ENCODE results near the gene NRXN3.

DNA sequence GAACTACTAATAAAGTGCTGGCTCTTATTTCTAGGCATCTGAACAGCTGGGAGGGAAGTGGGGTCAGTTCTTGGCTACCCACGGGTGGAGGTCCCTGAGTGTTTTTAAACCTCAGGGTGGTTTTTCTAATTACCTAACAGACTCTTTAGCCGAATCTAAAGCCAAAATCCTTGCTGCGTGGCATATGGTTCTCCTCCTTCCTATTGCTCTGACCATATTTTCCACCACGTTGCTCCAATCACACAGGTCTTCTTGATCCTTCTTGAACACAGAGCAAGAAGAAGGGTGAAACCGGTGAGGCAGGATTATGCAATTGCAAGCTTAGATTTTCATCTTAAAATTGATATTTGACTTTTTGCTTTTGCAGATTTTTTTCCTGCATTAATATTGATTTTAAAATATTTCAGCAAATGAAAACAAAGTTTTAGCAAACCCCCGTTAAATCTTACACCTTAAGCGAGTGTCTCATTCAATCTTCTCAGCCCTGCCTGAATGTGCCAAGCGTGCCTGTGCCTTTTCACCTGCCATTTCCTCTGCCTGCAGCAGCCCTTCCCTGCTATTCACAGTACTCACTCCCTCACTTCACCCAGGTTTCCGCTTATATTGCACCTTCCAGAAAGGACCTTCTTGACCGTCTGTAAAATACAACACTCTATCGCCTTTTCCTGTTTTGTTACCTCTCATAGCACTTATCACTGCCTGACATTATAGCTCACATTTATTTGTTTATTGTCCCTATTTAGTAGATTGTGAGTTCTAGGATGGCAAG, 1535.1 kb downstream of the NRXN3 start:
- TF ChIP-seq, protein P1, sequence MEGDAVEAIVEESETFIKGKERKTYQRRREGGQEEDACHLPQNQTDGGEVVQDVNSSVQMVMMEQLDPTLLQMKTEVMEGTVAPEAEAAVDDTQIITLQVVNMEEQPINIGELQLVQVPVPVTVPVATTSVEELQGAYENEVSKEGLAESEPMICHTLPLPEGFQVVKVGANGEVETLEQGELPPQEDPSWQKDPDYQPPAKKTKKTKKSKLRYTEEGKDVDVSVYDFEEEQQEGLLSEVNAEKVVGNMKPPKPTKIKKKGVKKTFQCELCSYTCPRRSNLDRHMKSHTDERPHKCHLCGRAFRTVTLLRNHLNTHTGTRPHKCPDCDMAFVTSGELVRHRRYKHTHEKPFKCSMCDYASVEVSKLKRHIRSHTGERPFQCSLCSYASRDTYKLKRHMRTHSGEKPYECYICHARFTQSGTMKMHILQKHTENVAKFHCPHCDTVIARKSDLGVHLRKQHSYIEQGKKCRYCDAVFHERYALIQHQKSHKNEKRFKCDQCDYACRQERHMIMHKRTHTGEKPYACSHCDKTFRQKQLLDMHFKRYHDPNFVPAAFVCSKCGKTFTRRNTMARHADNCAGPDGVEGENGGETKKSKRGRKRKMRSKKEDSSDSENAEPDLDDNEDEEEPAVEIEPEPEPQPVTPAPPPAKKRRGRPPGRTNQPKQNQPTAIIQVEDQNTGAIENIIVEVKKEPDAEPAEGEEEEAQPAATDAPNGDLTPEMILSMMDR (conservative IDR thresholded peaks at IDR 0.05; ENCODE audit: low read length), result no peak
- no peak for TF ChIP-seq EZH2phosphoT487 (IDR thresholded peaks at IDR 0.05; ENCODE audit: borderline replicate concordance, low read depth, low read length)
